ENCODE results near the gene PRELID1. TPM values are rescaled to one million over a fixed set of nuclear protein-coding genes. Genes with fewer than 3 reads are reported as not detected.
A peak's percentile ranks its signal among the peaks of the same experiment; 100 is the strongest.

PRELID1 gene
- total and polyA plus RNA-seq, 7 experiments from 2014 or later: 49.0 to 177 (median 84.5) TPM

DNA sequence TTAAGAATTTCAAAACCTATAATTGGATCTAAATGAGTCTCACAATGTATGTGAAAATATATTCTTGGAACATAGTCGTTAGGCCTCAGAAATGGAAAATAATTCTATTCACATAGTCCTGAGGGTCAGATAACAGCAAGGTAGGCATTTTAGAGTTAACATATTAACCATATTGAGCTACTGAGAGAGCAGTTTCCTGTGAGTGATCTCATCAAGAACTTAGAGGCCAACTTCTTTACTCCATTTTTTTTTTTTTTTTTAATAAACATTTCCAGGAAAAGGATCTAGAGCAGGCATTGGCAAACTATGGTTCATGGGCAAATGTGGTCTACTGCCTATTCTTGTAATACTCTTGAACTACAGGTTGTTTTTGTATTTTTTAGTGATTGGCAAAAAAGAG is 26.7 kb upstream of the PRELID1 start:
- Histone ChIP-seq H3K9me3 (ENCODE audit: control insufficient read depth in 2 of 3, low read length in 3 of 3) (no peaks in the 10 kb centered on the region), H3K4me3 (ENCODE audit: low read length) (no peak overlapping the region), H3K36me3 (ENCODE audit: control insufficient read depth in 2 of 3, insufficient read depth in 3 of 3, low read length in 3 of 3) (peaks cover 4 to 59% (median 5%) of the 10 kb centered on the region in 3 experiments), H3K4me1 (ENCODE audit: control insufficient read depth in 2 of 2, insufficient read depth in 2 of 2, low read length in 2 of 2) (no peaks in the 10 kb centered on the region), H3K27ac (ENCODE audit: low read depth, low read length) (no peak overlapping the region), H3K27me3 (ENCODE audit: control insufficient read depth in 2 of 2, insufficient read depth in 2 of 2, low read length in 2 of 2) (no peaks in the 10 kb centered on the region)
- ChIA-PET CTCF (no interaction called here), POLR2A (no interaction called here)
- intact Hi-C loops (cut with micrococcal nuclease): no loop called here
- Mint-ChIP-seq H3K36me3 (peaks cover 11 to 51% (median 28%) of the 10 kb centered on the region in 5 donors), H3K4me3 (no peak overlapping the region), H3K27ac (peak overlapping the region in 5 of 9 donors; percentile 34 to 78 (median 51)), H3K4me1 (peaks cover 0 to 12% (median 4%) of the 10 kb centered on the region in 7 donors), H3K9me3 (no peaks in the 10 kb centered on the region), H3K27me3 (no peaks in the 10 kb centered on the region)
- ATAC-seq (no peak), DNase-seq (no peak)

DNA sequence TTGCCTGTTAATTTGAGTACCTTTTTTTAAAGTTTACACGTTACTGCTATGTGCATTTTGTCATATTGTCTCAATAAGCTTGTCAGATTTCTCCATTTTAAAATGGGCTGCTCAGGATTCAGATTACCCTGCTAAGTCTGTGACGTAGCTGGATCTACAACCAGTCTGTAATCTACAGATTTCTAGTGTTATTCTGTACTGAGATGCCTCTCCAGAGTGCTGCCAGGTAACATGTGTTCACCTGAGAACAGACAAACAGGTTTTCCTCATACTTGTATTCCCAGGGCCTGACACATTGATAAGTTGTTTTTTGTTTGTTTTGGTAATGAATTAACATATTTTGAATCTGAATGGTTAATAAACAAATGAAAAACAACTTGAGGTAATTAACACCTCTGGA is 15.4 kb upstream of the PRELID1 start:
- H3K36me3 ChIP-seq (ENCODE audit: control insufficient read depth in 2 of 3, insufficient read depth in 3 of 3, low read length in 3 of 3): peaks cover 13 to 72% (median 22%) of the 10 kb centered on the region in 3 experiments
- POLR2A ChIA-PET: no interaction called here
- no peak overlapping the region for H3K4me3 ChIP-seq (ENCODE audit: low read length)
- H3K27me3 Mint-ChIP-seq: no peaks in the 10 kb centered on the region
- intact Hi-C loops (cut with micrococcal nuclease): no loop called here
- H3K4me1 Mint-ChIP-seq: peaks cover 0 to 8% (median 0%) of the 10 kb centered on the region in 7 donors
- no peaks in the 10 kb centered on the region for H3K9me3 Mint-ChIP-seq
- peaks cover 18 to 48% (median 29%) of the 10 kb centered on the region in 5 donors for H3K36me3 Mint-ChIP-seq
- ATAC-seq: no peak
- no peaks in the 10 kb centered on the region for H3K4me1 ChIP-seq (ENCODE audit: control insufficient read depth in 2 of 2, insufficient read depth in 2 of 2, low read length in 2 of 2)
- no peaks in the 10 kb centered on the region for H3K9me3 ChIP-seq (ENCODE audit: control insufficient read depth in 2 of 3, low read length in 3 of 3)
- no peak for DNase-seq
- no peaks in the 10 kb centered on the region for H3K27me3 ChIP-seq (ENCODE audit: control insufficient read depth in 2 of 2, insufficient read depth in 2 of 2, low read length in 2 of 2)
- H3K27ac Mint-ChIP-seq: no peak overlapping the region
- CTCF ChIA-PET: interaction anchor here (1.1 kb wide), 1 partner anchor 17 kb away, joined by 3 read pairs; no protein-coding TSS in a partner anchor
- H3K27ac ChIP-seq (ENCODE audit: low read depth, low read length): no peak overlapping the region
- no peak overlapping the region for H3K4me3 Mint-ChIP-seq

DNA sequence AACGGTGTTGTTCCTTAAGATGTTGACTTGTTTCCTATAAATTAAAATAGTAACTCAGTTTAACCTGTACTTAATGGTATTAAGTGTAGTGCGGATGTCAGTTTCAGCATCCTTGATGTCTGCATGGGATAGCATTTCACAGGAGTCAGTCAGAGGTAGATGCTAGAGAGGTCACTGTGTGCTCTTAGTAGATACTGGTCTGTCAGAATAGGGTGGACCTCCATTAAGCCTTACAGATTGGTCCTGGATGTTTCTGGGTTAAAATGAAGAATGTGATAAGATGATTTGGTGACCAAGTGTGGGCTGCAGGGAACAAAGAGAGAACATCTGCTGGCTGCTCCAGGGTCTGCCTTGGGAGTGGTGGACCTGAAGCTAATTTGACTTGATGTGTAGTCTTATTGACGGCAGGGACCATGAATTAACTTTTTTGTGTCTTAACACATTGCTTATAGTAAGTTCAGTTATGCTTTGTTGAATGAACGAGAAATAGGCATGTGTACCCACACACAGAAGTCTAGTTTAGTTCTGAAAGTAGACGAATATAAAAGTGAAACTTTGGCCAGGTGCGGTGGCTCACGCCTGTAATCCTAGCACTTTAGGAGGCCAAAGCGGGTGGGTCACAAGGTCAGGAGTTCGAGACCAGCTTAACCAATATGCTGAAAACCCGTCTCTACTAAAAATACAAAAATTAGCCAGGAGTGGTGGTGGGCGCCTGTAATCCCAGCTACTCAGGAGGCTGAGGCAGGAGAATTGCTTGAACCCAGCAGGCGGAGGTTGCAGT is 12.6 kb upstream of the PRELID1 start:
- no peak overlapping the region for H3K4me3 ChIP-seq (ENCODE audit: low read length)
- Mint-ChIP-seq H3K4me1 (peaks cover 9 to 22% (median 15%) of the 10 kb centered on the region in 7 donors), H3K4me3 (no peak overlapping the region), H3K27ac (no peak overlapping the region), H3K9me3 (no peaks in the 10 kb centered on the region), H3K27me3 (no peaks in the 10 kb centered on the region), H3K36me3 (peaks cover 13 to 42% (median 29%) of the 10 kb centered on the region in 5 donors)
- H3K27ac ChIP-seq (ENCODE audit: low read depth, low read length): no peak overlapping the region
- ChIA-PET POLR2A (interaction anchor here (1.2 kb wide), 1 partner anchor 12 kb away, joined by 3 read pairs; the partner anchor contains the start of genes PRELID1 and RAB24), CTCF (no interaction called here)
- H3K27me3 ChIP-seq (ENCODE audit: control insufficient read depth in 2 of 2, insufficient read depth in 2 of 2, low read length in 2 of 2): no peaks in the 10 kb centered on the region
- no peaks in the 10 kb centered on the region for H3K9me3 ChIP-seq (ENCODE audit: control insufficient read depth in 2 of 3, low read length in 3 of 3)
- peaks cover 5 to 6% of the 10 kb centered on the region in 2 donors for H3K4me1 ChIP-seq (ENCODE audit: control insufficient read depth in 2 of 2, insufficient read depth in 2 of 2, low read length in 2 of 2)
- ATAC-seq (no peak), DNase-seq (no peak)
- peaks cover 0 to 78% (median 29%) of the 10 kb centered on the region in 3 experiments for H3K36me3 ChIP-seq (ENCODE audit: control insufficient read depth in 2 of 3, insufficient read depth in 3 of 3, low read length in 3 of 3)
- intact Hi-C loops (cut with micrococcal nuclease): no loop called here

DNA sequence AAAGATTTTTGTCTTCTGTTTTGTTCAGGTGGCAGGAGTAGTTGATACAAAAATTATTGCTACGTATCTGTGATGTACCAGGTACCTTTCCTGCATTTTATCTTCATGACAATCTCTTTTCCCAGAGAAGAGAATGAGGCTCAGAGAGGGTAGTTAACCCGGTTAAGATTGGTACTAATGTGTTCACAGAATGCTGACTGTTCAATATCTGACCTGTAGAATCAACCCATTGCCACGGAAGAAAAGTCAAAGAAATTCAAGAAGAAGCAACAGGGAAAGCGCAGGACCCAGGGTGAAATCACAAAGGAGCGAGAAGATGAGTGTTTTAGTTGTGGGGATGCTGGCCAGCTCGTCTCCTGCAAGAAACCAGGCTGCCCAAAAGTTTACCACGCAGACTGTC is 11.9 kb upstream of the PRELID1 start:
- H3K4me1 ChIP-seq (ENCODE audit: control insufficient read depth in 2 of 2, insufficient read depth in 2 of 2, low read length in 2 of 2): peaks cover 12 to 13% of the 10 kb centered on the region in 2 donors
- peaks cover 0 to 76% (median 29%) of the 10 kb centered on the region in 3 experiments for H3K36me3 ChIP-seq (ENCODE audit: control insufficient read depth in 2 of 3, insufficient read depth in 3 of 3, low read length in 3 of 3)
- CTCF ChIA-PET: no interaction called here
- no peak overlapping the region for H3K4me3 ChIP-seq (ENCODE audit: low read length)
- H3K9me3 Mint-ChIP-seq: no peaks in the 10 kb centered on the region
- peak overlapping the region in 1 of 9 donors; percentile 4 for H3K27ac Mint-ChIP-seq
- no peak overlapping the region for H3K27ac ChIP-seq (ENCODE audit: low read depth, low read length)
- H3K4me3 Mint-ChIP-seq: no peak overlapping the region
- H3K27me3 Mint-ChIP-seq: no peaks in the 10 kb centered on the region
- ATAC-seq (no peak), DNase-seq (no peak)
- H3K27me3 ChIP-seq (ENCODE audit: control insufficient read depth in 2 of 2, insufficient read depth in 2 of 2, low read length in 2 of 2): no peaks in the 10 kb centered on the region
- H3K4me1 Mint-ChIP-seq: peaks cover 16 to 27% (median 22%) of the 10 kb centered on the region in 7 donors
- POLR2A ChIA-PET: no interaction called here
- intact Hi-C loops (cut with micrococcal nuclease): no loop called here
- H3K36me3 Mint-ChIP-seq: peaks cover 12 to 41% (median 29%) of the 10 kb centered on the region in 5 donors
- no peaks in the 10 kb centered on the region for H3K9me3 ChIP-seq (ENCODE audit: control insufficient read depth in 2 of 3, low read length in 3 of 3)

DNA sequence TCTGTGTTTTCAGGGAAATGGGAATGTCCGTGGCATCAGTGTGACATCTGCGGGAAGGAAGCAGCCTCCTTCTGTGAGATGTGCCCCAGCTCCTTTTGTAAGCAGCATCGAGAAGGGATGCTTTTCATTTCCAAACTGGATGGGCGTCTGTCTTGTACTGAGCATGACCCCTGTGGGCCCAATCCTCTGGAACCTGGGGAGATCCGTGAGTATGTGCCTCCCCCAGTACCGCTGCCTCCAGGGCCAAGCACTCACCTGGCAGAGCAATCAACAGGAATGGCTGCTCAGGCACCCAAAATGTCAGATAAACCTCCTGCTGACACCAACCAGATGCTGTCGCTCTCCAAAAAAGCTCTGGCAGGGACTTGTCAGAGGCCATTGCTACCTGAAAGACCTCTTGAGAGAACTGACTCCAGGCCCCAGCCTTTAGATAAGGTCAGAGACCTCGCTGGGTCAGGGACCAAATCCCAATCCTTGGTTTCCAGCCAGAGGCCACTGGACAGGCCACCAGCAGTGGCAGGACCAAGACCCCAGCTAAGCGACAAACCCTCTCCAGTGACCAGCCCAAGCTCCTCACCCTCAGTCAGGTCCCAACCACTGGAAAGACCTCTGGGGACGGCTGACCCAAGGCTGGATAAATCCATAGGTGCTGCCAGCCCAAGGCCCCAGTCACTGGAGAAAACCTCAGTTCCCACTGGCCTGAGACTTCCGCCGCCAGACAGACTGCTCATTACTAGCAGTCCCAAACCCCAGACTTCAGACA is 9.6 kb upstream of the PRELID1 start:
- H3K27ac Mint-ChIP-seq: peak overlapping the region in 4 of 9 donors; percentile 12 to 32 (median 24)
- peaks cover 8 to 37% (median 27%) of the 10 kb centered on the region in 5 donors for H3K36me3 Mint-ChIP-seq
- no peaks in the 10 kb centered on the region for H3K27me3 Mint-ChIP-seq

DNA sequence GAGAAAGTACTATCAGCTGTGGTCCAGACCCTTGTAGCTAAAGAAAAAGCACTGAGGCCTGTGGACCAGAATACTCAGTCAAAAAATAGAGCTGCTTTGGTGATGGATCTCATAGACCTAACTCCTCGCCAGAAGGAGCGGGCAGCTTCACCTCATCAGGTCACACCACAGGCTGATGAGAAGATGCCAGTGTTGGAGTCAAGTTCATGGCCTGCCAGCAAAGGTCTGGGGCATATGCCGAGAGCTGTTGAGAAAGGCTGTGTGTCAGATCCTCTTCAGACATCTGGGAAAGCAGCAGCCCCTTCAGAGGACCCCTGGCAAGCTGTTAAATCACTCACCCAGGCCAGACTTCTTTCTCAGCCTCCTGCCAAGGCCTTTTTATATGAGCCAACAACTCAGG is 9.0 kb upstream of the PRELID1 start:
- no peak for ATAC-seq
- no peak overlapping the region for H3K27ac ChIP-seq (ENCODE audit: low read depth, low read length)

More for the DNA sequence above, 9.6 kb upstream of the PRELID1 start:
- Mint-ChIP-seq H3K9me3 (no peaks in the 10 kb centered on the region), H3K4me3 (no peak overlapping the region), H3K4me1 (peaks cover 20 to 41% (median 30%) of the 10 kb centered on the region in 7 donors)
- no peak for DNase-seq
- H3K4me3 ChIP-seq (ENCODE audit: low read length): no peak overlapping the region
- H3K9me3 ChIP-seq (ENCODE audit: control insufficient read depth in 2 of 3, low read length in 3 of 3): no peaks in the 10 kb centered on the region
- CTCF ChIA-PET: interaction anchor here (0.6 kb wide), 1 partner anchor 873 kb away, joined by 3 read pairs; no protein-coding TSS in a partner anchor
- POLR2A ChIA-PET: interaction anchor here (0.7 to 1.3 kb wide), 2 partner anchors 9 to 304 kb away, joined by 3 to 4 read pairs; partner anchors contain the start of genes PRELID1 and RAB24
- no peak for ATAC-seq
- peaks cover 0 to 56% (median 28%) of the 10 kb centered on the region in 3 experiments for H3K36me3 ChIP-seq (ENCODE audit: control insufficient read depth in 2 of 3, insufficient read depth in 3 of 3, low read length in 3 of 3)
- H3K27me3 ChIP-seq (ENCODE audit: control insufficient read depth in 2 of 2, insufficient read depth in 2 of 2, low read length in 2 of 2): no peaks in the 10 kb centered on the region
- no peak overlapping the region for H3K27ac ChIP-seq (ENCODE audit: low read depth, low read length)
- intact Hi-C loops (cut with micrococcal nuclease): no loop called here
- H3K4me1 ChIP-seq (ENCODE audit: control insufficient read depth in 2 of 2, insufficient read depth in 2 of 2, low read length in 2 of 2): peaks cover 15 to 16% of the 10 kb centered on the region in 2 donors

More for the DNA sequence above, 9.0 kb upstream of the PRELID1 start:
- H3K9me3 ChIP-seq (ENCODE audit: control insufficient read depth in 2 of 3, low read length in 3 of 3): no peaks in the 10 kb centered on the region
- H3K36me3 Mint-ChIP-seq: peaks cover 8 to 32% (median 23%) of the 10 kb centered on the region in 5 donors
- POLR2A ChIA-PET: interaction anchor here (0.7 kb wide), 1 partner anchor 303 kb away, joined by 3 read pairs; no protein-coding TSS in a partner anchor
- H3K27ac Mint-ChIP-seq: peak overlapping the region in 5 of 9 donors; percentile 20 to 83 (median 73)
- H3K27me3 Mint-ChIP-seq: no peaks in the 10 kb centered on the region
- H3K9me3 Mint-ChIP-seq: no peaks in the 10 kb centered on the region
- H3K4me3 ChIP-seq (ENCODE audit: low read length): no peak overlapping the region
- DNase-seq: no peak
- peaks cover 19 to 20% of the 10 kb centered on the region in 2 donors for H3K4me1 ChIP-seq (ENCODE audit: control insufficient read depth in 2 of 2, insufficient read depth in 2 of 2, low read length in 2 of 2)
- peak overlapping the region in 1 of 10 donors; percentile 21 for H3K4me3 Mint-ChIP-seq
- H3K36me3 ChIP-seq (ENCODE audit: control insufficient read depth in 2 of 3, insufficient read depth in 3 of 3, low read length in 3 of 3): peaks cover 0 to 50% (median 28%) of the 10 kb centered on the region in 3 experiments
- no peaks in the 10 kb centered on the region for H3K27me3 ChIP-seq (ENCODE audit: control insufficient read depth in 2 of 2, insufficient read depth in 2 of 2, low read length in 2 of 2)
- intact Hi-C loops (cut with micrococcal nuclease): no loop called here
- H3K4me1 Mint-ChIP-seq: peaks cover 24 to 48% (median 36%) of the 10 kb centered on the region in 7 donors
- CTCF ChIA-PET: interaction anchor here (0.6 kb wide), 1 partner anchor 872 kb away, joined by 3 read pairs; no protein-coding TSS in a partner anchor
